ENCODE measurements around the gene USP37. TPM values are rescaled to one million over a fixed set of nuclear protein-coding genes. Genes with fewer than 3 reads are reported as not detected.
A peak's percentile ranks its signal among the peaks of the same experiment; 100 is the strongest.

The USP37 gene
- total RNA-seq, 1 experiment from 2014 or later, result 23.5 TPM

GRCh38 chr2:218405746-218406208 lies 162.4 kb downstream of the USP37 start:
- no peaks in the 10 kb centered on the region for H3K9me2 ChIP-seq (ENCODE audit: insufficient read depth)
- CTCF ChIA-PET, result interaction anchor here (0.6 to 1.6 kb wide), 2 partner anchors 9 to 348 kb away, joined by 3 to 8 read pairs; no protein-coding TSS in a partner anchor
- H3K27ac ChIP-seq (ENCODE audit: low read depth, low read length), result peak overlapping the region; percentile 90
- peaks cover 17 to 18% of the 10 kb centered on the region in 2 experiments for H3K36me3 ChIP-seq (ENCODE audit: control insufficient read depth in 1 of 2, insufficient read depth in 2 of 2, low read length in 2 of 2)
- DNase-seq (ENCODE audit: low read depth, low spot score), result no peak
- H4K20me1 ChIP-seq (ENCODE audit: insufficient read depth), result no peaks in the 10 kb centered on the region
- peaks cover 19% of the 10 kb centered on the region for H3K79me2 ChIP-seq (ENCODE audit: insufficient read depth, low read length)
- TF ChIP-seq TCF7L2 (IDR thresholded peaks at IDR 0.05; ENCODE audit: borderline replicate concordance, extremely low read depth, insufficient read depth, insufficient read length), result no peak
- no peak for TF ChIP-seq EZH2phosphoT487 (IDR thresholded peaks at IDR 0.05; ENCODE audit: borderline replicate concordance)
- no peak for TF ChIP-seq RAD21 (IDR thresholded peaks at IDR 0.05; ENCODE audit: low read depth)
- TF ChIP-seq SP1 (IDR thresholded peaks at IDR 0.05; ENCODE audit: low read depth), result no peak
- no peak for TF ChIP-seq MAX (IDR thresholded peaks at IDR 0.05)
- TF ChIP-seq, protein P1, sequence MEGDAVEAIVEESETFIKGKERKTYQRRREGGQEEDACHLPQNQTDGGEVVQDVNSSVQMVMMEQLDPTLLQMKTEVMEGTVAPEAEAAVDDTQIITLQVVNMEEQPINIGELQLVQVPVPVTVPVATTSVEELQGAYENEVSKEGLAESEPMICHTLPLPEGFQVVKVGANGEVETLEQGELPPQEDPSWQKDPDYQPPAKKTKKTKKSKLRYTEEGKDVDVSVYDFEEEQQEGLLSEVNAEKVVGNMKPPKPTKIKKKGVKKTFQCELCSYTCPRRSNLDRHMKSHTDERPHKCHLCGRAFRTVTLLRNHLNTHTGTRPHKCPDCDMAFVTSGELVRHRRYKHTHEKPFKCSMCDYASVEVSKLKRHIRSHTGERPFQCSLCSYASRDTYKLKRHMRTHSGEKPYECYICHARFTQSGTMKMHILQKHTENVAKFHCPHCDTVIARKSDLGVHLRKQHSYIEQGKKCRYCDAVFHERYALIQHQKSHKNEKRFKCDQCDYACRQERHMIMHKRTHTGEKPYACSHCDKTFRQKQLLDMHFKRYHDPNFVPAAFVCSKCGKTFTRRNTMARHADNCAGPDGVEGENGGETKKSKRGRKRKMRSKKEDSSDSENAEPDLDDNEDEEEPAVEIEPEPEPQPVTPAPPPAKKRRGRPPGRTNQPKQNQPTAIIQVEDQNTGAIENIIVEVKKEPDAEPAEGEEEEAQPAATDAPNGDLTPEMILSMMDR (IDR thresholded peaks at IDR 0.05 in 2 of 3, conservative IDR thresholded peaks at IDR 0.05 in 1 of 3; ENCODE audit: borderline replicate concordance in 1 of 3, insufficient read depth in 1 of 3, low read depth in 2 of 3, low read length in 2 of 3), result no peak
- no peak for TF ChIP-seq SIN3A (IDR thresholded peaks at IDR 0.05; ENCODE audit: low read depth)
- no peak for TF ChIP-seq POLR2A (IDR thresholded peaks at IDR 0.05; ENCODE audit: borderline replicate concordance, extremely low read depth, insufficient read depth, insufficient read length)
- no peak for TF ChIP-seq ZFX (IDR thresholded peaks at IDR 0.05)
- no peak for TF ChIP-seq YY1 (IDR thresholded peaks at IDR 0.05; ENCODE audit: extremely low read depth, insufficient replicate concordance, low read depth, low read length)
- TF ChIP-seq EGR1 (IDR thresholded peaks at IDR 0.05; ENCODE audit: low read depth), result no peak
- no peak for TF ChIP-seq JUND (IDR thresholded peaks at IDR 0.05)
- TF ChIP-seq, protein P2, sequence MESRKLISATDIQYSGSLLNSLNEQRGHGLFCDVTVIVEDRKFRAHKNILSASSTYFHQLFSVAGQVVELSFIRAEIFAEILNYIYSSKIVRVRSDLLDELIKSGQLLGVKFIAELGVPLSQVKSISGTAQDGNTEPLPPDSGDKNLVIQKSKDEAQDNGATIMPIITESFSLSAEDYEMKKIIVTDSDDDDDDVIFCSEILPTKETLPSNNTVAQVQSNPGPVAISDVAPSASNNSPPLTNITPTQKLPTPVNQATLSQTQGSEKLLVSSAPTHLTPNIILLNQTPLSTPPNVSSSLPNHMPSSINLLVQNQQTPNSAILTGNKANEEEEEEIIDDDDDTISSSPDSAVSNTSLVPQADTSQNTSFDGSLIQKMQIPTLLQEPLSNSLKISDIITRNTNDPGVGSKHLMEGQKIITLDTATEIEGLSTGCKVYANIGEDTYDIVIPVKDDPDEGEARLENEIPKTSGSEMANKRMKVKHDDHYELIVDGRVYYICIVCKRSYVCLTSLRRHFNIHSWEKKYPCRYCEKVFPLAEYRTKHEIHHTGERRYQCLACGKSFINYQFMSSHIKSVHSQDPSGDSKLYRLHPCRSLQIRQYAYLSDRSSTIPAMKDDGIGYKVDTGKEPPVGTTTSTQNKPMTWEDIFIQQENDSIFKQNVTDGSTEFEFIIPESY (IDR thresholded peaks at IDR 0.05; ENCODE audit: extremely low read depth, insufficient replicate concordance, low read length), result no peak
- no peak for TF ChIP-seq SRF (IDR thresholded peaks at IDR 0.05; ENCODE audit: low read depth)
- TF ChIP-seq ZNF274 (IDR thresholded peaks at IDR 0.05; ENCODE audit: low read depth, low read length), result no peak
- TF ChIP-seq CBX3 (IDR thresholded peaks at IDR 0.05; ENCODE audit: low read depth), result no peak
- no peak for TF ChIP-seq ATF3 (IDR thresholded peaks at IDR 0.05)
- TF ChIP-seq FOSL1 (IDR thresholded peaks at IDR 0.05; ENCODE audit: low read depth), result no peak
- peak overlapping the region; percentile 96 for H3K4me2 ChIP-seq (ENCODE audit: low read length)
- no peak overlapping the region for H2AFZ ChIP-seq (ENCODE audit: low read depth, low read length, poor library complexity, severe bottlenecking)
- RAD21 ChIA-PET (ENCODE audit: low non-redundant PET in 1 of 2, low total read pairs in 2 of 2, uncharacterized antibody in 2 of 2, unreplicated experiment in 2 of 2), result no interaction called here
- intact Hi-C loops (cut with micrococcal nuclease), result loop anchor here (1.0 to 5.0 kb wide), 3 partner anchors 61 to 442 kb away; no protein-coding TSS in a partner anchor
- BruUV-seq (replicated peaks), result no TSS peak
- peak; percentile 42 for ATAC-seq
- no peaks in the 10 kb centered on the region for H3K27me3 ChIP-seq (ENCODE audit: insufficient read depth, low read length)
- peak overlapping the region; percentile 30 to 56 for H3K4me3 ChIP-seq (replicated peaks in 1 of 2; ENCODE audit: low read depth in 1 of 2, low read length in 2 of 2)
- POLR2A ChIA-PET, result no interaction called here
- H3K9me3 ChIP-seq (ENCODE audit: control insufficient read depth in 1 of 2, insufficient read depth in 1 of 2, low read depth in 1 of 2, low read length in 2 of 2), result no peaks in the 10 kb centered on the region
- H3K9ac ChIP-seq (ENCODE audit: low read length), result peak overlapping the region; percentile 69
- peaks cover 25 to 33% of the 10 kb centered on the region in 2 experiments for H3K4me1 ChIP-seq (ENCODE audit: control insufficient read depth in 1 of 2, insufficient read depth in 2 of 2, low read length in 2 of 2)

All from HCT116 (cell line).